ENCODE results near the gene IZUMO4.

The IZUMO4 gene

DNA sequence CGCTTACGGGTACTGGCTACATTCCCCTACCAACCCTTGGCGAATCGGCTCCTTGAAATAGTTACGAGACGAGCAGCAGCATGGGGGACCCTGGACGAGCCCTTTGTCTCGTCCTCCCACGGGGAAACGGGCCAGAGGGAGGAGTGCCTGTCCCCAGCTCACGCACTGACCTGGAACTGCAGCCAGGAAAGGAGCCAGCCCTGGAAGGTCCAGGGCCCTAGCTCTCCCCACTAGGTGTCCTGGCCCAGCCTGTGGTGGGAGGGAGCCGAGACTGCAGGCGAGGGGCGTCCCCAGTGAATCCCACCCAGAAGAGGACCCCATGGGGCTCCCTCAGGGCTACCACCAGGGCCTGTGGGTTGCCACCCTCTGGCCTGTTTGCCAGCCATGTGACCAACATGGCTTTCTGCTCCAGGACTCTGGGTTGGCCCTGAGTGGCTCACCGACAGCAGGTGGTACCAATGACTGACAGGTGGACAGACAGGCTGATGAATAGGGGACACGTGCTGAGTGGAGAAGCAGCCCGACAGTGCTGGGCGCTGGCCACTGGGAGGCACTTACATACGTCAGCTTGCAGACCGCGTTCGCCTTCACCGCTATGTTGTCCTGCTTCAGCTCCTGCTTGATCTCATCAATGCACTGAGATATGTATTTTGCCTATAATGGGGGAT, 41.5 kb downstream of the IZUMO4 start:
- DNase-seq (ENCODE audit: low read depth, low spot score), result no peak

GRCh38 chr19:2139385-2140137, 42.8 kb downstream of the IZUMO4 start:
- TF ChIP-seq, protein P1, sequence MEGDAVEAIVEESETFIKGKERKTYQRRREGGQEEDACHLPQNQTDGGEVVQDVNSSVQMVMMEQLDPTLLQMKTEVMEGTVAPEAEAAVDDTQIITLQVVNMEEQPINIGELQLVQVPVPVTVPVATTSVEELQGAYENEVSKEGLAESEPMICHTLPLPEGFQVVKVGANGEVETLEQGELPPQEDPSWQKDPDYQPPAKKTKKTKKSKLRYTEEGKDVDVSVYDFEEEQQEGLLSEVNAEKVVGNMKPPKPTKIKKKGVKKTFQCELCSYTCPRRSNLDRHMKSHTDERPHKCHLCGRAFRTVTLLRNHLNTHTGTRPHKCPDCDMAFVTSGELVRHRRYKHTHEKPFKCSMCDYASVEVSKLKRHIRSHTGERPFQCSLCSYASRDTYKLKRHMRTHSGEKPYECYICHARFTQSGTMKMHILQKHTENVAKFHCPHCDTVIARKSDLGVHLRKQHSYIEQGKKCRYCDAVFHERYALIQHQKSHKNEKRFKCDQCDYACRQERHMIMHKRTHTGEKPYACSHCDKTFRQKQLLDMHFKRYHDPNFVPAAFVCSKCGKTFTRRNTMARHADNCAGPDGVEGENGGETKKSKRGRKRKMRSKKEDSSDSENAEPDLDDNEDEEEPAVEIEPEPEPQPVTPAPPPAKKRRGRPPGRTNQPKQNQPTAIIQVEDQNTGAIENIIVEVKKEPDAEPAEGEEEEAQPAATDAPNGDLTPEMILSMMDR (IDR thresholded peaks at IDR 0.05; ENCODE audit: low read depth, low read length), result no peak
- no peak overlapping the region for H3K4me3 ChIP-seq (ENCODE audit: low read depth, low read length)
- DNase-seq (ENCODE audit: low read depth, low spot score), result no peak
- in situ Hi-C loops (cut with HindIII; ENCODE audit: low sequenced_read_pairs), result no loop called here

More for the DNA sequence above, 41.5 kb downstream of the IZUMO4 start:
- TF ChIP-seq, protein P1 (IDR thresholded peaks at IDR 0.05; ENCODE audit: low read depth, low read length), result no peak
- in situ Hi-C loops (cut with HindIII; ENCODE audit: low sequenced_read_pairs), result no loop called here
- no peak overlapping the region for H3K4me3 ChIP-seq (ENCODE audit: low read depth, low read length)

GRCh38 chr19:2140138-2140569, 43.4 kb downstream of the IZUMO4 start:
- TF ChIP-seq, protein P1 (IDR thresholded peaks at IDR 0.05; ENCODE audit: low read depth, low read length), result no peak
- no peak overlapping the region for H3K4me3 ChIP-seq (ENCODE audit: low read depth, low read length)
- DNase-seq (ENCODE audit: low read depth, low spot score), result no peak
- in situ Hi-C loops (cut with HindIII; ENCODE audit: low sequenced_read_pairs), result no loop called here

GRCh38 chr19:2142173-2142829, 45.6 kb downstream of the IZUMO4 start:
- H3K4me3 ChIP-seq (ENCODE audit: low read depth, low read length), result no peak overlapping the region
- no peak for DNase-seq (ENCODE audit: low read depth, low spot score)
- in situ Hi-C loops (cut with HindIII; ENCODE audit: low sequenced_read_pairs), result no loop called here
- TF ChIP-seq, protein P1 (IDR thresholded peaks at IDR 0.05; ENCODE audit: low read depth, low read length), result no peak

DNA sequence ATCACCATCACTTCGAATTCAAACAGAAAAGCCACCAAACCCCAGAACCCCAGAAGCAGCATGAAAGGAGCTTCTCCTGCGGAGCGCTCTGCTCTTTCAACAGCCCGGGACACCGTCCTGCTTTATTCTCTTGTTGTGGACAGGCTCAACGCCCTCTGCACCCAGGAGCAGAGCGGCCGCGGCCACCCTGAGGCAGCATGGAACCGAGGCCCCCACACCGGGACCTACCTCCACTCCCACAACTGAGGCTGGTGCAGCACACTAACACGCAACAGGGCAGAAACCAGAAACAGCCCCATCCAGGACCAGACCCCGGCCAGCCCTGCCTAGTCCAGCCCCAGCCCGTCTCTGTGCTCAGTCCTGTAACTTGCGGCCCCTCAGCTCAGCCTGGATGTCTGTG, 47.5 kb downstream of the IZUMO4 start:
- in situ Hi-C loops (cut with HindIII; ENCODE audit: low sequenced_read_pairs), result no loop called here
- DNase-seq (ENCODE audit: low read depth, low spot score), result no peak
- H3K4me3 ChIP-seq (ENCODE audit: low read depth, low read length), result no peak overlapping the region
- TF ChIP-seq, protein P1 (IDR thresholded peaks at IDR 0.05; ENCODE audit: low read depth, low read length), result no peak

GRCh38 chr19:2145831-2146241, 49.1 kb downstream of the IZUMO4 start:
- no peak overlapping the region for H3K4me3 ChIP-seq (ENCODE audit: low read depth, low read length)
- in situ Hi-C loops (cut with HindIII; ENCODE audit: low sequenced_read_pairs), result no loop called here
- no peak for DNase-seq (ENCODE audit: low read depth, low spot score)

More at GRCh38 chr19:2145831-2146241, 49.1 kb downstream of the IZUMO4 start:
- TF ChIP-seq, protein P1 (IDR thresholded peaks at IDR 0.05; ENCODE audit: low read depth, low read length), result no peak
